Stimulated activated naive B cell treated with anti-CD40 and anti-IgM and Interleukin-4, amounts not matched to agents 10 μg/mL and 1 μg/mL and 100 μg/mL, for 72 hours (primary cell): ENCODE results near the gene HS6ST2.

Experiments
- ATAC-seq, 2 donors: fragments of 150-1000 bp; cut with Tn5 transposase; replicated peaks; 2 replicates each; pipeline ENCODE4 v1.10.0; 2021; ENCODE audit warnings: moderate library complexity in 1 of 2
- DNase-seq: peaks from one replicate; pipeline ENCODE4 v3.0.0; 2021
- H3K27ac Mint-ChIP-seq: one replicate; pipeline ENCODE4 v1.8.0; 2022; ENCODE audit warnings: mild to moderate bottlenecking, mixed read lengths
- H3K27me3 Mint-ChIP-seq, 2 donors: one replicate each; pipeline ENCODE4 v1.8.0; 2022; ENCODE audit warnings: mixed read lengths in 2 of 2
- H3K36me3 Mint-ChIP-seq, 2 donors: one replicate each; pipeline ENCODE4 v1.8.0; 2022; ENCODE audit warnings: mixed read lengths in 2 of 2, mild to moderate bottlenecking in 1 of 2
- H3K4me1 Mint-ChIP-seq, 2 donors: one replicate each; pipeline ENCODE4 v1.8.0; 2022; ENCODE audit warnings: mixed read lengths in 2 of 2, mild to moderate bottlenecking in 1 of 2
- H3K4me3 Mint-ChIP-seq, 2 donors: one replicate each; pipeline ENCODE4 v1.8.0; 2022; ENCODE audit warnings: mild to moderate bottlenecking in 2 of 2, mixed read lengths in 2 of 2, moderate library complexity in 1 of 2
- H3K9me3 Mint-ChIP-seq, 2 donors: one replicate each; pipeline ENCODE4 v1.8.0; 2022; ENCODE audit warnings: mixed read lengths in 2 of 2, mild to moderate bottlenecking in 1 of 2

The HS6ST2 gene

DNA sequence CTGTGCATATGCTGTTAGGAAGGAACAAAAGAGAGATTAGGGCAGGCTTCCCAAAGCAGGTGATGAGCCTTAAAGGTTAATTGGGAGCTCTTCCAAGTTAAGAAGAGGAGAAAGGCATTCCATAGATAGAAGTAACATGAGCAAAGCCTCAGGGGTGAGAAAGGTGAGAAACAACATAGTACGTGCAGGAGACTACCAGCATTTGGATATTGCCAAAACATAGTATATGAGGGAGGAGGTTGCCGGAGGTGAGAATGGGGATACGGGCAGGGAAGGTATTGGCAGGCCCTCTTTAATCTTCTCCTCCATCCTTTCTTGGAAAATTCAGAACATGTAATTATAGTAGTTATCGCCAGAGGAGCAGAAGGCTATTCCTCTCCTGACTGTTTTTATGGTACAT is 373.5 kb downstream of the HS6ST2 start:
- Mint-ChIP-seq H3K4me1 (peaks cover 0 to 4% of the 10 kb centered on the region in 2 donors), H3K27ac (no peak overlapping the region), H3K27me3 (peaks cover 0 to 22% of the 10 kb centered on the region in 2 donors), H3K4me3 (no peak overlapping the region), H3K9me3 (no peaks in the 10 kb centered on the region), H3K36me3 (no peaks in the 10 kb centered on the region)
- ATAC-seq: no peak
- no peak for DNase-seq

- H3K4me3 Mint-ChIP-seq: no peak overlapping the region
- no peaks in the 10 kb centered on the region for H3K9me3 Mint-ChIP-seq
- no peaks in the 10 kb centered on the region for H3K36me3 Mint-ChIP-seq
- DNase-seq: no peak
- ATAC-seq: no peak
- H3K27ac Mint-ChIP-seq: no peak overlapping the region
- H3K4me1 Mint-ChIP-seq: peaks cover 0 to under 1% of the 10 kb centered on the region in 2 donors
- peaks cover 0 to 10% of the 10 kb centered on the region in 2 donors for H3K27me3 Mint-ChIP-seq
Observed at GRCh38 chrX:132576939-132577338, 381.5 kb downstream of the HS6ST2 start.
